Tongue (tissue), 2 donors: ENCODE measurements around the gene RNASE13. TPM values are rescaled to one million over a fixed set of nuclear protein-coding genes. Genes with fewer than 3 reads are reported as not detected.

Experiments used
- DNase-seq: peaks from one replicate; pipeline ENCODE4 v3.0.0-alpha.2; 2015
- total RNA-seq: library from RNA; depleted of rRNA; stranded (reverse); fragments of >200 nt; gene quantifications from one replicate; pipeline ENCODE4 v1.2.3, GENCODE V29; 2014

Gene RNASE13
- total RNA-seq, 1 donor from 2014 or later: not detected

DNA sequence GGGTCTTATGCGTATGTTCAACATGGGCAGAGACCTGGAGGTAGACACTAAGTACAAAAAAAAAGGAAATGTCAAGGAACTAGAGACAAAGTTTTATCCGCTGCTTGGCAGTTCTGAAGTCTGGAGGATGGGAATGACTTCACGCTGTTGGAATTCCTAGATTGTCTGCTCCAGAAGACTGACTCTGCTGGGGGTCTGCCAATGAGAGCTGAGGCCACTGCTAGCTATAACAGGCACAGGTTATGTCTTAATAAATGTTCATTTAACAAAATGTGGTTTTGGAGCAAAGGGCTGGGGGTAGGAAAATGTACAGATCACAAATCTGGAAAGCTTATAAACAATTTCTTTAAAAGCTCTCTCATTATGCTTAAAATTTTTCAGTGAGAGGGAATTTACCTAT lies 28.9 kb upstream of the RNASE13 start:
- peak; percentile 41 for DNase-seq

DNA sequence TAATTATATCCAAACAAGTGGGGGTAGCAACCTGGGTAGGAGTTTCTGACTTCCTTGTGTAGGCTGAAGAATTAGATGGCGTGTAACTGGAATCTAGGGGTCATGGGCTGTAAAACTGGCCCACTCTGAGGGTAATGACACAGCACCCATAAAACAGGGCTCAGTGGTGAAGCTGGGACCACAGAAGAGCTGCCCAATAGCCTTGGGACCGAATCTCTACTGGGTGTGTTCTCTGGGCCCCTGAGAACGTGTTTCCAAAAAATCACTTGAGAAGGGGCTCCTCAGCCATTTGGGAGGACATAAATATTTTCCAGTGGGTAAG lies 26.7 kb upstream of the RNASE13 start:
- no peak for DNase-seq

DNA sequence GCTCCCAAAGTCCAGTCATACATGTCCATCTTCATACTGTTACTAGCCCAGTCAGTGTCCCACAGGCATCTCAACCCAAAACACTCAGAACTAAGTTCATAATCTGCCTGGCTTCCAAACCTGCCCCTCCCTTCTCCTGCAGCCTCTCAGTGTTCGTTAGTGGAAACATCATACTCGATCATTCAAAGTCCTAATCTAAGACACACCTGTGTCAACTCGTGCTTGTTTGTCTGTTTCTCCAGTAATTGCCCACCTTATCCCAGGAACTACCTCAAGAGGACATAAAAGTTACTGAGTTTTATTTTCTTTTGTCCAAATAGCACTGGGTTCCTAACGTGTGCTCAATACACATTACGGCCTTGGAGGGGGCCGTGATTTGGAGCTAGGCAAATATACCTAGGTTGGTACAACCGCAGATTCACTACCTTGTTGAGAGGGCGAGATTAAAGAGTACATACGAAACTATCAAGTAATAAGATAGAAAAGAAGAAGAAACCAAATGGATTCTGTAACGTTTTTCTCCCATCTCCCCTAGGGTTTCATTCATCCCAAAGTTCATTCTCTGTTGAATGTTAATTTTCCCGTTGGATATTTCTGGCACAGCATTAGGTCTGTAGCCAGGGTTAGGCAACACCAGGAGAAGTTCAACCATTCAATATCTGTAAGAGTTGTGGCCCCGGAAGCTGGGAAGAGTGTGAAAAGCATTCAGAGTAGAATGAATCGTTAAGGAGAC lies 26.2 kb upstream of the RNASE13 start:
- DNase-seq: no peak

DNA sequence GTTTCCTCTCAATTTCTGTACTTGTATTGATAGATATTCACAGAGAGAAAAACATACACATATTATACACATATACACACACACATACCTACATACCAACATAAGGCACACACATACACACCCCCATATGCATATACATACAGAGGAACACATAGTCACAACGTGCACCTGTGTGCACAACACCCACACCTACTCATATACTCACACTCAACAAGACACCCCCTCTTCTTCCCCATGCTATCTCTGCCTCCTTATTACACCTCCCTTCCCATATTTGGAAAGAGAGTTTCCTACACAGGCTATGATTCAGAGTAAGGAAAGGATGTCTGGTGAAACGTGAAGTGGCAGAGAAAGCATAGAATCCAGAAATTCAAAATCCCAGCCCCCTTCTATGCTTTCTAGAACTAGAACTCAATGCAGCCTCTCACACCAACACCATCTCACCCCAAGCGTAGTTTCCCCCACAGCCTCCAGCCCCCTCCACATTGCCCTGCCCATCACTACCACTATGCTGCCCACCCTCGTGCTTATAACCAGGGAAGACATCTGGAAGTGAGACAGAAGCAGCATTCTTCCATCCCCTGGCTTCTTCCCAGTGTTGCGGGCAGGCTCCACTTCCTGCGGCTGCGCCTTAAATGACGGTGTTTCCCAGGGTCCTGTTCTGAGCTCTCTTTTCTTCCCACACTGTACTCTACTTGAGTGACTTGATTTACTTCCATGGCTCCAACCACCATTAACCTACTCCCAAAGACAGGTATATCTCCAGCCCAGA lies 25.4 kb upstream of the RNASE13 start:
- no peak for DNase-seq

DNA sequence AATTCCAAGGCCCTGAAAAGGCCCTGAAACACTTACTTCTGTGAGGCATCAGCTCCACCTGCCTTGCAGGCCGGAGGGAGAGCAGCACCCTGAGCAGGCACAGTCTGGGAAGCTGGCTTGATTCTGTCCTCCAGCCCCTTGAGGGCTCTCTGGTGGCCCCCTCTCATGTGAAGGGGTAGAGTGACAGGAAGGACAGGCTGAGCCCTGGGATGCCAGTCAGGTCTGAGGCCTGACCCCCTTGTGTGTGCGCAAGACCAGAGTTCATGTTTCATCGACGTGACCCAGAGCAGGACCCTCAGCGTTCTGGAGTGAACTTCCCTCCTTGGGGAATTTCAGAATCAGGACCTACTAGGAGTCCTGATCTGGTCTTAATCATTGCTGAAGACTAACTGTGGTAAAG lies 24.3 kb upstream of the RNASE13 start:
- DNase-seq: no peak

DNA sequence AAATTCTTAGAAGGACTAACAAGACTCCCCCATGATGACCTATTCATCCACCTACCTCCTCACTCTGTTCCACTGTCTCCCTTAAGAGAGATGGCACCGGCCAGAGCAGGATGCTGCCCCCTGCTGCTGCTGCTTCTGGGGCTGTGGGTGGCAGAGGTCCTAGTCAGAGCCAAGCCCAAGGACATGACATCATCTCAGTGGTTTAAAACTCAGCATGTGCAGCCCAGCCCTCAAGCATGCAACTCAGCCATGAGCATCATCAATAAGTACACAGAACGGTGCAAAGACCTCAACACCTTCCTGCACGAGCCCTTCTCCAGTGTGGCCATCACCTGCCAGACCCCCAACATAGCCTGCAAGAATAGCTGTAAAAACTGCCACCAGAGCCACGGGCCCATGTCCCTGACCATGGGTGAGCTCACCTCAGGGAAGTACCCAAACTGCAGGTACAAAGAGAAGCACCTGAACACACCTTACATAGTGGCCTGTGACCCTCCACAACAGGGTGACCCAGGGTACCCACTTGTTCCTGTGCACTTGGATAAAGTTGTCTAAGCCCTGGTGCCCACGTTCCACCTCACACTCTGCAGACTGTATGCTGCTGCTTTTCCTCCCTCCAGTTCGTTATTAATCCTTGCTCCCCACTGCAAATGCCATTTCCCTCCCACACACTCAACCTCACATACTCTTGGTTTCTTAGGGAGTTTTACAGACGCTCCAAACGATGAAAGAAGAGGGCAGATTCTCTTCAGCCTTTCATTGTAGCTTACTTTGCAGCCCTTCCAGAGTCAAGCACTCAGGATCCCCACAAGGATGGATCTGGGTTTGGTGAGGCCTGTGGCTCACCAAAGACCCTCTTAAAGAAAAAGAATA lies 23.4 kb upstream of the RNASE13 start, which contains the start of gene RNASE8:
RNASE8 (plus strand) TSS at position 20 of the 873 bp plus-strand sequence; CDS start at position 91, 71 bp downstream.
- DNase-seq: no peak

DNA sequence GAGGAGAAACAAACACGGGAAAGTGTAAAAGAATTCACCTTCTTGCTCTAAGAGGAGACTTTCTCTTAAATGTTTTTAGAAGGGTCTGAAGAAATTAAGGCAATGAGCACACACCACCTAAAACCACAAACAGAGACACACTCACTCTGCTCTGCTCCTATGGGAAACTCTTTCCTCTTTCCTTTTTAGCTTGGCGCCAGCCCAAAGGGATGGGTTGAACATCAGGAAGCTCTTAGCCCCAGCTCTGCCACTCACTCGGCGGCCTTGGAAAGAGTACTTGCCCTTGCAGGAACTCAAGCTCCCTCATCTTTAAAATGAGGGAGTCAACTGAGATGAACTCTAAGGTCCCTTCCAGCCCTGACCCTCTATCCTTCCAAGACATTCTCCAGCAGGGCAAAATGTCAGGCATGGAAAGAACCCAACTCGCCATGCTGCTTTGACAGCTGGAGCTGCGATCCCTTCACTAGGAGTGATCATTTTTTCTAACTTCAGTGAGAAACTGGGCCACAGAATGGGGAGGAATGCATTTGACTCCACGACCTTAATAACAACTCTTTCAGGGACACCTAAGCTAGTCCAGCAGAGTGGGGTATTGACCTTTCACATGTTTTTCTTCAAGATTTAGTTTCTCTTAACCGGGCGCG lies 22.0 kb upstream of the RNASE13 start:
- peak; percentile 37 for DNase-seq

DNA sequence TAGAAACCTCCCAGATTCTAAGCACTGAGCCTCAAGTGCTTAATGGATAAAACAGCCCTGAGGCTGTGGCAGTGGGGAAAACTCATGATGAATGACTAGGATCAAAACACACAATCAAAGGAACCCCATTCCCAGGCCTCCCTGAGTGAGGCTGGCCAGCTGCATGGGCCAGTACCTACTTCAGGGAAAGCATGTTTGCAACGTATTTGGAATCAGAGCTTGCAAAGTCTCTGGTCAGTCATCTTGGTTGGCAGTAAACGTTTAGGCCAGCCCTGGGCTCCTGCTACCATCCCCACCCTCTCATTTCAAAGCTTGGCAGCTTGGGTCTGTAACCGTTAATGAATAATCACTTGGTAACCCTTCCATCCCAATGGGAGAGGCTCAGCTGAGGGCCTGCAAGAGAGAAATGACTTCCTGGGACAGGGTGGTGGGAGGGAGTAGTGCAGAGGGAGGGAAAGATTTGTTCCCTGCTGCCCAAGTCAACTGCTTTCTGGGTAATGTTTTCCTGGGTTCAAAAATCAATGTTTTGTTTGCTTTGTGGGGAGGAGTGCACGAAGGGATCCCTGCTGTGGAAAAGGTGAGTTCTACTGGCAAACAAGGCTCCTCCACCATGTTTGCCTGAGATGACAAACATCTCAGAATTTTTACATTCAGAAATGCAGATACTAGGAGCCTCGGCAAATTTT lies 21.0 kb upstream of the RNASE13 start:
- DNase-seq: no peak

DNA sequence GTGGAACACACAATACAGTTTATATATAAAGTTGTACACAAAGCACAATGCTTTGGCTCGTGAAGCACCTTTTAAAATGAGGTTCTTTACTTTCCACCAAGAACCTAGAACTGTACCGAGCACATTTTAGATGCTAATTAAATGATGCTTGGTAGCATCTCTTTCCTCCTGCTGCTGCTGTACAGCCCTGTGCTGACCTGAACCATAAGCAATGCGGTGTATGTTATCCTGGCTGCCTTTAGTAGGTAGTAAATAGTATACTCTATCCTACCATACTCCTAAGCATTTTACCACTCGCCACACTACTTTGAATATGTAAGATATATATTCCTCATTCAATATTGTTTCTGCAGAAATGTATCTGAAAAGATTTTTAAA lies 20.1 kb upstream of the RNASE13 start:
- DNase-seq: no peak

DNA sequence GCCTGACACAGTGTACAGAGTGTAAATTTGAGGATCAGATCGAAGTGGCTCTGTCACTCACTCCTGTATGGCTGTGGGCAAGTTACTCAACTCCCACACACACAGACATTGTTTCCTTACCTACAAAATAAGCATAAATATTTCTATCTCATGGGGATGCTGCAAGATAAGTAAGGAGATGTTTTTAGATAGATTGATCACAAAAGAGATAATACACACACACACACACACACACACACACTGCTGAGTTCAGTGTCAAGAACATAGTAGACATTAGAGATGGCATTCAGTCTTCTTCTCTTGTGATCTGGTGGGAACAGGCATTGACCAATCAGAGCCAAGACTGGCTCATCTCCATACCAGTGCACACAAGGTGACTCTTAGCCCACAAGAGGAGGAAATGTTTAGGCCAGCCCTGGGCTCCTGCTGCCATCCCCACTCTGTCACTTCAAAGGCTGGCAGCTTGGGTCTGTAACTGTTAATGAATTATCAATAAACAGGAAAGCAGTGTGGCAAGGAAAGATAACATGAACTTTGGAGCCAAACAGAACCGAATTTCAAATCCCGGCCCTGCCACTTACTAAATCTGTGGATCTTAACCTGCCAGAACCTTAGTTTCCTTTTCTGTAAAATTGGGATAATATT lies 19.6 kb upstream of the RNASE13 start:
- no peak for DNase-seq

DNA sequence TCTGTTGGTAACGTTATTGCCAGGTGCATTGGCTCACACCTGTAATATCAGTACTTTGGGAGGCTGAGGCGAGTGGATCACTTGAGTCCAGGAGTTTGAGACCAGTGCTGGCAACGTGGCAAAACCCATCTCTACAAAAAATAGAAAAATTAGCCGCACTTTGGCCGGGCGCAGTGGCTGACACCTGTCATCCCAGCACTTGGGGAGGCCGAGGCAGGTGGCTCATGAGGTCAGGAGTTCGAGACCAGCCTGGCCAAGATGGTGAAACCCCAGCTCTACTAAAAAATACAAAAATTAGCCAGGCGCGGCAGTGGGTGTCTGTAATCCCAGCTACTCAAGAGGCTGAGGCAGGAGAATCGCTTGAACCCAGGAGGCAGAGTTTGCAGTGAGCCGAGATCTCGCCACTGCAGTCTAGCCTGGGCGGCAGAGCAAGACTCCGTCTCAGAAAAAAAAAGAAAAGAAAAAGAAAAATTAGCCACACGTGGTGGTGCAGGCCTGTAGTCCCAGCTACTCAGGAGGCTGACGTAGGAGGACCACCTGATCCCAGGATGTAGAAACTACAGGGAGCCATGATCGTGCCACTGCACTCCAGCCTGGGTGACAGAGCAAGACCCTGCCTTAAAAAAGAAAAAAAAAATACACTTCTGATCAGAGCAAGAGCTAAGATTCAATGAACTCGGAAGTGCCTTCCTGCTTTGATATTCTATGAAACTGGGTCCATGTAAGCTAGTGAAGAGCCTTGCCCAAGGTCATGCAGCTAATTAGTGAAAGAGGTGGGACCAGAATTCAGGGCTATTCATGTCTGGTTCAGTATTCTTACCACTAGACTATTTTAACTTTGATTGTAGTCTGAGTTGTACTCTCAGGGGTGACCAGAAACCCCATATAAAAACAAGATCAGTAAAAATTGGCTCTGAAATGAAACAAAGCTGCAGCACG lies 18.8 kb upstream of the RNASE13 start:
- DNase-seq: no peak

DNA sequence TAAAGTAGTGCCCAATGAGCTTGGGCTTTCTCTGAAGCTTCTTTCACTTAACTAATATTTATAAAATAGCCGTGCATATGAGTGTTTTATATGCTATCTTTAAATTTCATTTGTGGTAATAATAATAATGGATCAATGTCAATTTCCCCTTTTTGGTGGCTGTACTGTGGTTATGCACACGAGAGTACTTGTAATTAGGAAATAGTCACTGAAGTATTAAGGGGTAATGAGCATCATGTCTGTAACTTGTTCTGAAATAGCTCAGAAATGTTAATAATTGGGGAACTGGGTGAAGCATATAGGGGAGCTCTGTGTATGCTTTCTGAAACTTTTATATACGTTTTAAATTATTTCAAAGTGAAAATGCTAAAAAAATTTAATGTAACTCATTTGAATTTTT lies 16.0 kb upstream of the RNASE13 start:
- DNase-seq: no peak

DNA sequence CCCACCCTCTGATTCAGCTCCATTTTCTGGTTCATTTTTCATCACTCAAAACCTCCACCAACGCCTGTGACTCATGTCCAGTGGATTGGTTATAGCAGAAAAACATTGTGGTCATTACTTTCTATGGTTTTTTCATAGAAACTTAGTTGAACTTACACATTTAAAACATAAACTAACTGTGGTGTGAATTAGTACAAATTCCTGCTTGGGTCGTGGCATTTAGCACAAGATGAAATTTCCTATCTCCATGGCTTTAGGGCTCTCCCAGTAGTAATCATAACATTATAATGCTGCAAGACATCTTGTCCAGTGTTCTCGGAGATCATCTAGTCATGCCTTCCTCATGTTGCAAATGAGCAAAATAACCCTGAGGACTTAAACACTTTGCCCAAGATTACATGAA lies 14.7 kb upstream of the RNASE13 start:
- no peak for DNase-seq

DNA sequence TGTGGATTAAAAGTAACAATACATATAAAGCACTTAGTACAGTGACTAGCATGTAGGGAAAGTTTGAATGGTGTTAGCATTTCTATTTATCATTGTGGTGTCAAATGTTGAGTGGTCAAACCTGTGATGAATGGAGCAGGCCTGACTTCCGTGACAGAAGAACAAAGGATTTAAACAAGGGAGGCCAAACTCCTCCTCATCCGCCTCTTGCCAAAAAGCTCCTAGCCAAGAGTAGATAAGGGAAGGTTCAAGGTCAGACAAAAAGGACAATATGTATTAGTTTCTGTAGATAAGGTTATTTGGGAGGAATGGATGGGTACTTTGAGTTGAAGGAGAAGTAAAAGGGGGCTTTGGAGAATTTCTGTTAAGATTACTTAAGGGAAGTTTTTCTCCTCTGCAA lies 14.0 kb upstream of the RNASE13 start:
- no peak for DNase-seq

DNA sequence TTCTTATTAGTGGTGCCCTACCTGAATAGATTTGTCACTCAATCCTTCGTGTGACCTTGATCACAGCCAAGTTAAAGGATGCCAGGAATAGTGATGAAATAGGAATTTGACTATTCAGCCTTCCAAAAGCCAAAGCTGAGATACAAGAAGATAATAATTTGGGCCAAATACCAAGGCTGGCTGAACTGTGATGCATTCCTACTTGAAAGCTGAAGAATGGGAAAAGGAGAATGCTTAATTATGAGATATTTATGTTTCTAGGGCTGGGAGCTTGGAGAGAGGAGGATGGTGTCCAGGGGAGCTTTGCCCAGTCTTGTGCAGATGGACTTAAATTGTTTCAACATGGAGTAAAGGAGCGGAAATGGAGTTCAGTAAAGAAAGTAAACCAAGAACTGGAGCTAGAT lies 12.8 kb upstream of the RNASE13 start:
- DNase-seq: no peak

DNA sequence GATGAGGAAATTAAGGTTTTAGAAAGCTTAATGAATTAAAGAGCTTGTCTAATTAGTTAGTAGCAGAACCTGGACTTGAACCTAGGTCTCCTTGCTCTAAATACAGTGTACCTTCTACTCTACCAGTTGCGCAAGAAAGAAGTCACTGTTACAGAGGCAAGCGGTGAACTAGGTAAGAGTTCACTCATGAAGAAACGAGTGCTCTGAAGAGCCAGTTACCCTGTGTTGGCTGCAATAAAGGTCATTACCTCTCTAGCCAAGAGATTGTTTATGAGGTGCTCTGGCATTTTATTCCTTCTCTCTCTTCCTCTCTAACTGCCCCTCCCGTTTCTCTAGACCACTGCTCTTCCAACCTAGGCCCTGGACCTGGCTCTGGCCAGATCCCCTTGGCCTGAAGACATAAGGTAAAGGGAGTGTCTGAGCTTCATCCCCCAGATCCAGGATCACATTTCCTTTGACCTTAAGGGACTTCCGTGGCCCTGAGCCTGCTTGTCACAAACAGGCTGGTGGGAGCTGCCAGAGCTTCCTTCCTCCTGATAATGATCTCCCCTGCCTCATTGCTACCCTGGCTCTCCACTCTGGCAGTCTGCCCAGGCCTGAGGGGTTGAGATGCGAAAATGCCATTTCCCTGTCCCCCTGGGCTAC lies 9.5 kb upstream of the RNASE13 start:
- DNase-seq: no peak

DNA sequence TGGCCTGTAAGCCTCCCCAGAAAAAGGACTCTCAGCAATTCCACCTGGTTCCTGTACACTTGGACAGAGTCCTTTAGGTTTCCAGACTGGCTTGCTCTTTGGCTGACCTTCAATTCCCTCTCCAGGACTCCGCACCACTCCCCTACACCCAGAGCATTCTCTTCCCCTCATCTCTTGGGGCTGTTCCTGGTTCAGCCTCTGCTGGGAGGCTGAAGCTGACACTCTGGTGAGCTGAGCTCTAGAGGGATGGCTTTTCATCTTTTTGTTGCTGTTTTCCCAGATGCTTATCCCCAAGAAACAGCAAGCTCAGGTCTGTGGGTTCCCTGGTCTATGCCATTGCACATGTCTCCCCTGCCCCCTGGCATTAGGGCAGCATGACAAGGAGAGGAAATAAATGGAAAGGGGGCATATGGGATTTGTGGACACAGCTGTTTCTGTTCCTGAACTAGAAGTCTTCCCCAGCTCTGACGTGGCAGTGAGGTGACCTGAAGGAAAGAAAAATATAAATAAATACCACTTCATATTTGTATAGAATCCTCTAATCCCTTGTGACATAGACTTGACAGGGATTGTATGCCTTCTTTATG lies 8.9 kb upstream of the RNASE13 start:
- DNase-seq: no peak

DNA sequence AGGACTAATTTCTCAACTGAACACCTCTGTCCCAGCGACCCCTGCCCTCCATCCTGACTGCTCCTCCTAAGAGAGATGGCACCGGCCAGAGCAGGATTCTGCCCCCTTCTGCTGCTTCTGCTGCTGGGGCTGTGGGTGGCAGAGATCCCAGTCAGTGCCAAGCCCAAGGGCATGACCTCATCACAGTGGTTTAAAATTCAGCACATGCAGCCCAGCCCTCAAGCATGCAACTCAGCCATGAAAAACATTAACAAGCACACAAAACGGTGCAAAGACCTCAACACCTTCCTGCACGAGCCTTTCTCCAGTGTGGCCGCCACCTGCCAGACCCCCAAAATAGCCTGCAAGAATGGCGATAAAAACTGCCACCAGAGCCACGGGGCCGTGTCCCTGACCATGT lies 8.3 kb upstream of the RNASE13 start:
- DNase-seq: no peak
